Glutamatergic neuron (in vitro differentiated cells): ENCODE data around the gene CR1. TPM values are rescaled to one million over a fixed set of nuclear protein-coding genes. Genes with fewer than 3 reads are reported as not detected.
"Not testable (repeated sequence)": the region's sequence is repeated elsewhere in the genome, so short reads cannot be mapped to it uniquely, and the experiment has no call there.

Source experiments
- DNase-seq: peaks from one replicate; pipeline ENCODE4 v3.0.0; 2022
- H3K27ac Mint-ChIP-seq: one replicate; pipeline ENCODE4 v1.8.0; 2020; ENCODE audit warnings: mild to moderate bottlenecking, mixed read lengths, inconsistent platforms; ENCODE audit not compliant: unreplicated experiment
- H3K27me3 Mint-ChIP-seq: one replicate; pipeline ENCODE4 v1.8.0; 2020; ENCODE audit warnings: mild to moderate bottlenecking, moderate library complexity, mixed read lengths, inconsistent platforms; ENCODE audit not compliant: unreplicated experiment
- H3K36me3 Mint-ChIP-seq: one replicate; pipeline ENCODE4 v1.8.0; 2020; ENCODE audit warnings: mild to moderate bottlenecking, mixed read lengths, inconsistent platforms; ENCODE audit not compliant: unreplicated experiment
- H3K4me1 Mint-ChIP-seq: one replicate; pipeline ENCODE4 v1.8.0; 2020; ENCODE audit warnings: mild to moderate bottlenecking, low read depth, mixed read lengths, inconsistent platforms; ENCODE audit not compliant: unreplicated experiment
- H3K4me3 Mint-ChIP-seq: one replicate; pipeline ENCODE4 v1.8.0; 2020; ENCODE audit warnings: mild to moderate bottlenecking, mixed read lengths, inconsistent platforms; ENCODE audit not compliant: unreplicated experiment
- H3K9me3 Mint-ChIP-seq: one replicate; pipeline ENCODE4 v1.8.0; 2020; ENCODE audit warnings: mild to moderate bottlenecking, moderate library complexity, mixed read lengths, inconsistent platforms; ENCODE audit not compliant: unreplicated experiment
- CTCF ChIP-seq: fragments of 200-600 bp; sonication (generic); IDR thresholded peaks from one replicate; pipeline ENCODE4 v1.5.0; 2021; ENCODE audit not compliant: partially characterized antibody, unreplicated experiment
- total RNA-seq: library from RNA; stranded (reverse); fragmentation: NEBNext Ultra II Directional; extraction: Animal tissue kit (Norgen Biotek cat#: 25700); gene quantifications from one replicate; pipeline ENCODE4 v1.2.1, GENCODE V29; 2021; ENCODE audit not compliant: unreplicated experiment

The CR1 gene
- total RNA-seq, 1 donor from 2014 or later: not detected

GRCh38 chr1:207670192-207670591 lies 174.2 kb downstream of the CR1 start:
- no peak for DNase-seq
- no peak for TF ChIP-seq CTCF
- Mint-ChIP-seq H3K4me1 (no peaks in the 10 kb centered on the region), H3K27me3 (peaks cover 4% of the 10 kb centered on the region), H3K9me3 (no peaks in the 10 kb centered on the region), H3K27ac (no peak overlapping the region), H3K4me3 (peak overlapping the region; percentile 73), H3K36me3 (no peaks in the 10 kb centered on the region)

DNA sequence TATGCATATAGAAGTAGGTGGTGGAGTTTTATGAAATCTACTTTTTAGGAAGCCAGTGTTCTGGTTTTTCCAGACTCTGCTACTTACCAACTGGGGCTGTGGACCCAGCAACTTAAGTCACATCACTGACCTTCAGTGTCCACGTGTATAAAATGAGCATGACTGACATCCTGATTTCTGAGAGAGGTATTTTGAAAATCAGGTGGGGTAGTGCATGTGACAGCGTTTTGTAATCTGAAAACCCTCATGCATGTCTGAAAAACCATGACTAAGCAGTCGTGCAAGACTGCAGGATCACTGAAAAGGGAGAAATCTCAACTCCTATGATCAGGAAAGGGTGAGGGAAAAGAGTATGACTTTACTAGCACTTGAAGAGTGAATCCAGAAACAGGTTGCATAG lies 175.0 kb downstream of the CR1 start:
- no peak for TF ChIP-seq CTCF
- Mint-ChIP-seq H3K9me3 (no peaks in the 10 kb centered on the region), H3K36me3 (no peaks in the 10 kb centered on the region), H3K4me3 (no peak overlapping the region), H3K4me1 (no peaks in the 10 kb centered on the region), H3K27me3 (peaks cover 4% of the 10 kb centered on the region), H3K27ac (no peak overlapping the region)
- no peak for DNase-seq

GRCh38 chr1:207672522-207673130 lies 176.7 kb downstream of the CR1 start:
- Mint-ChIP-seq H3K27me3 (peaks cover 4% of the 10 kb centered on the region), H3K27ac (no peak overlapping the region), H3K9me3 (no peaks in the 10 kb centered on the region), H3K36me3 (no peaks in the 10 kb centered on the region), H3K4me1 (no peaks in the 10 kb centered on the region), H3K4me3 (no peak overlapping the region)
- TF ChIP-seq CTCF: peak; percentile 27
- no peak for DNase-seq

- no peak for DNase-seq
- H3K36me3 Mint-ChIP-seq: no peaks in the 10 kb centered on the region
- peaks cover 4% of the 10 kb centered on the region for H3K27me3 Mint-ChIP-seq
- TF ChIP-seq CTCF: no peak
- H3K4me3 Mint-ChIP-seq: no peak overlapping the region
- H3K27ac Mint-ChIP-seq: no peak overlapping the region
- H3K9me3 Mint-ChIP-seq: no peaks in the 10 kb centered on the region
- no peaks in the 10 kb centered on the region for H3K4me1 Mint-ChIP-seq
Observed at GRCh38 chr1:207673399-207673798, 177.4 kb downstream of the CR1 start.

- Mint-ChIP-seq H3K9me3 (no peaks in the 10 kb centered on the region), H3K4me3 (no peak overlapping the region), H3K27me3 (no peaks in the 10 kb centered on the region), H3K4me1 (no peaks in the 10 kb centered on the region), H3K36me3 (no peaks in the 10 kb centered on the region), H3K27ac (no peak overlapping the region)
- DNase-seq: no peak
- no peak for TF ChIP-seq CTCF
Observed at GRCh38 chr1:207676153-207676552, 180.2 kb downstream of the CR1 start.

DNA sequence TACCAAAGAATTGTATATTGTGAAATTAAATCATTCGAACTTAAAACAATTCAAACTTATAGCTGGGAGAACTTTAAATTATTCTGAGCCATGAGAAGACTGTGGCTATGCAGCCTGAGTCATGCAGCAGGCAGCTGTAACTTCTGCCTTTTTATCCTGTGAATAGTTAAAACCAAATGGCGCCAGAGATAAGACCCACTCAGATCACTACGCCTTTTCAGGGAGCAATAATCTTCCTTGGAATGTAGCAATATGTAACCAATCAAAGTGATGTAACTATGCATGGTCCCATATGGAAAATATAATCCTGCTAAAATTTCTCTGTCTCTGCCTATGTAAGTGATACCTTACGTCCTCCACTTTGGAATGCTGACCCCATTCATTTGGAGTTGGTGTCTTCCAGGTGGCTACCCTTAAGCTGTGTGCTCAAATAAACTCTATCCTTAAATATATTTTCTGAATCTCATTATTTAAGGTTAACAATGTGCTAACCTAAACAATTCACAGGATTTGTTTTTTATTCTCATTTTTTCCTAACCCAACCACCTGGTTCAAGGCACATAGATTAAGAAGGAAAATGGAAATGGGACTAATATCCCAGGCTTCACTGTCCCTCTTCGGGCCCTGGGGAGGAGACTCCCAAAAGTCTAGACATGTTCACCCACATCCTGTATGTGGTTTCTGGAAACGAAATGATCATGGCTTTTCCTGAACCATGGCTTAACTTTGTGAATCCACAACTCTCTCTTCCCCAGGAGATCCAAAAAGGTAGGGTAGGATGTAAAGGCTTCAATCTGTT lies 184.8 kb downstream of the CR1 start:
- H3K4me3 Mint-ChIP-seq, H3K9me3 Mint-ChIP-seq, H3K27ac Mint-ChIP-seq, DNase-seq, H3K4me1 Mint-ChIP-seq, H3K36me3 Mint-ChIP-seq, H3K27me3 Mint-ChIP-seq: not testable (repeated sequence)

- H3K27me3 Mint-ChIP-seq, H3K4me1 Mint-ChIP-seq, H3K27ac Mint-ChIP-seq, DNase-seq, H3K4me3 Mint-ChIP-seq, H3K9me3 Mint-ChIP-seq, H3K36me3 Mint-ChIP-seq: not testable (repeated sequence)
Observed at GRCh38 chr1:207682872-207683434, 187.0 kb downstream of the CR1 start.
